Stimulated activated CD4-positive, alpha-beta T cell treated with anti-CD3 and anti-CD28 coated beads, Interleukin-15, amount 100 ng/mL, for 1 hour (primary cell): ENCODE results near the gene BYSL.
"Not testable (repeated sequence)": the region's sequence is repeated elsewhere in the genome, so short reads cannot be mapped to it uniquely, and the experiment has no call there.

Experiments
- DNase-seq, 2 donors: peaks; one replicate each; pipeline ENCODE4 v3.0.0-alpha.2; 2020; ENCODE audit warnings: low read depth in 1 of 2, low spot score in 1 of 2

The BYSL gene

GRCh38 chr6:41941280-41942066 is 20.2 kb downstream of the BYSL start, which contains the start of gene CCND3:
Gene CCND3 (minus strand): TSS chr6:41941808. CDS start chr6:41941649, 159 bp downstream.
- peak; percentile 59 to 89 for DNase-seq

- DNase-seq, result no peak
Measured at GRCh38 chr6:41942067-41942851, 21.0 kb downstream of the BYSL start.

- not testable (repeated sequence) for DNase-seq
Measured at GRCh38 chr6:41942882-41943281, 21.6 kb downstream of the BYSL start.

GRCh38 chr6:41943456-41943855 is 22.2 kb downstream of the BYSL start:
- no peak for DNase-seq

- no peak for DNase-seq
Measured at GRCh38 chr6:41947581-41948220, 26.4 kb downstream of the BYSL start.

GRCh38 chr6:41954668-41955067 is 33.4 kb downstream of the BYSL start:
- no peak for DNase-seq

GRCh38 chr6:41955412-41955811 is 34.1 kb downstream of the BYSL start:
- no peak for DNase-seq

- DNase-seq, result no peak
Measured at GRCh38 chr6:41957117-41957516, 35.8 kb downstream of the BYSL start.

- DNase-seq, result no peak
Measured at GRCh38 chr6:41958022-41958856, 36.9 kb downstream of the BYSL start.

GRCh38 chr6:41960028-41960427 is 38.7 kb downstream of the BYSL start:
- DNase-seq, result no peak

- DNase-seq, result no peak
Measured at GRCh38 chr6:41963371-41963770, 42.1 kb downstream of the BYSL start.

- no peak for DNase-seq
Measured at GRCh38 chr6:41964201-41964887, 43.0 kb downstream of the BYSL start.

- no peak for DNase-seq
Measured at GRCh38 chr6:41965429-41966213, 44.3 kb downstream of the BYSL start.

GRCh38 chr6:41966214-41966920 is 45.1 kb downstream of the BYSL start:
- DNase-seq, result no peak

- no peak for DNase-seq
Measured at GRCh38 chr6:41966961-41967311, 45.6 kb downstream of the BYSL start.

- DNase-seq, result no peak
Measured at GRCh38 chr6:41967312-41968287, 46.3 kb downstream of the BYSL start.

- peak in 1 of 2 donors; percentile 39 for DNase-seq
Measured at GRCh38 chr6:41970436-41970846, 49.1 kb downstream of the BYSL start.

- no peak for DNase-seq
Measured at GRCh38 chr6:41972826-41973225, 51.5 kb downstream of the BYSL start.
